Measurements from ENCODE around the gene OLFM4. TPM values are rescaled to one million over a fixed set of nuclear protein-coding genes. Genes with fewer than 3 reads are reported as not detected.

Gene OLFM4
- total RNA-seq, 4 donors from 2014 or later = 0.11 to 3.5 TPM; not detected in 2

GRCh38 chr13:53050151-53050550 is 21.5 kb downstream of the OLFM4 start:
- H3K27ac ChIP-seq = peak overlapping the region in 1 of 3 donors; percentile 83
- no peak for DNase-seq
- no peaks in the 10 kb centered on the region for H3K36me3 ChIP-seq
- 93 to 97% methylated on average over 7 of the region's 7 CpGs for WGBS, 2 donors
- intact Hi-C loops (cut with DNase I) = no loop called here
- no peak overlapping the region for H3K4me3 ChIP-seq (replicated peaks in 1 of 3)
- peaks cover 41 to 47% of the 10 kb centered on the region in 2 donors for H3K4me1 ChIP-seq
- no peaks in the 10 kb centered on the region for H3K9me3 ChIP-seq
- no peak for TF ChIP-seq POLR2A (IDR thresholded peaks at IDR 0.05)
- no peak for TF ChIP-seq CTCF (IDR thresholded peaks at IDR 0.05)
- H3K27me3 ChIP-seq = no peaks in the 10 kb centered on the region

- Histone ChIP-seq H3K4me1 (peaks cover 33 to 35% of the 10 kb centered on the region in 2 donors), H3K36me3 (no peaks in the 10 kb centered on the region), H3K4me3 (replicated peaks in 1 of 3) (no peak overlapping the region), H3K27me3 (no peaks in the 10 kb centered on the region), H3K9me3 (no peaks in the 10 kb centered on the region), H3K27ac (peak overlapping the region; percentile 56 to 83 (median 63))
- TF ChIP-seq CTCF (IDR thresholded peaks at IDR 0.05) (no peak), POLR2A (IDR thresholded peaks at IDR 0.05) (no peak)
- intact Hi-C loops (cut with DNase I) = no loop called here
- WGBS, 2 donors = 7 to 18% methylated on average over 2 of the region's 2 CpGs
- peak; percentile 77 to 79 for DNase-seq
Measured at GRCh38 chr13:53052675-53053074, 24.1 kb downstream of the OLFM4 start.

- Histone ChIP-seq H3K4me3 (replicated peaks in 1 of 3) (no peak overlapping the region), H3K36me3 (no peaks in the 10 kb centered on the region), H3K4me1 (peaks cover 18 to 25% of the 10 kb centered on the region in 2 donors), H3K9me3 (no peaks in the 10 kb centered on the region), H3K27ac (no peak overlapping the region), H3K27me3 (no peaks in the 10 kb centered on the region)
- no peak for DNase-seq
- TF ChIP-seq CTCF (IDR thresholded peaks at IDR 0.05) (no peak), POLR2A (IDR thresholded peaks at IDR 0.05) (no peak)
- WGBS, 2 donors = 81 to 96% methylated on average over 4 of the region's 4 CpGs
- intact Hi-C loops (cut with DNase I) = no loop called here
Measured at GRCh38 chr13:53054569-53054968, 26.0 kb downstream of the OLFM4 start.

- H3K27ac ChIP-seq = no peak overlapping the region
- intact Hi-C loops (cut with DNase I) = no loop called here
- peaks cover 4 to 10% of the 10 kb centered on the region in 2 donors for H3K4me1 ChIP-seq
- TF ChIP-seq CTCF (IDR thresholded peaks at IDR 0.05) = no peak
- no peak for TF ChIP-seq POLR2A (IDR thresholded peaks at IDR 0.05)
- H3K27me3 ChIP-seq = no peaks in the 10 kb centered on the region
- H3K4me3 ChIP-seq (replicated peaks in 1 of 3) = no peak overlapping the region
- H3K36me3 ChIP-seq = no peaks in the 10 kb centered on the region
- H3K9me3 ChIP-seq = no peaks in the 10 kb centered on the region
- DNase-seq = no peak
- WGBS, 2 donors = 79 to 88% methylated on average over 3 of the region's 3 CpGs
Measured at GRCh38 chr13:53058065-53058679, 29.6 kb downstream of the OLFM4 start.

- no peaks in the 10 kb centered on the region for H3K36me3 ChIP-seq
- DNase-seq = no peak
- intact Hi-C loops (cut with DNase I) = no loop called here
- H3K27ac ChIP-seq = no peak overlapping the region
- H3K4me1 ChIP-seq = peaks cover 0 to 7% of the 10 kb centered on the region in 2 donors
- TF ChIP-seq CTCF (IDR thresholded peaks at IDR 0.05) = no peak
- TF ChIP-seq POLR2A (IDR thresholded peaks at IDR 0.05) = no peak
- no peaks in the 10 kb centered on the region for H3K27me3 ChIP-seq
- H3K4me3 ChIP-seq (replicated peaks in 1 of 3) = no peak overlapping the region
- no peaks in the 10 kb centered on the region for H3K9me3 ChIP-seq
- WGBS, 2 donors = 82 to 92% methylated on average over 9 of the region's 9 CpGs
Measured at GRCh38 chr13:53060840-53061490, 32.4 kb downstream of the OLFM4 start.

Data from thyroid gland (tissue), 4 donors.